ENCODE data around the gene MT1G.
"Not testable (repeated sequence)": the region's sequence is repeated elsewhere in the genome, so short reads cannot be mapped to it uniquely, and the experiment has no call there.

Gene MT1G

GRCh38 chr16:56667581-56668571 is at the start of gene MT1G:
MT1G (minus strand) TSS chr16:56668065; CDS start chr16:56667993, 72 bp downstream.
- peak; percentile 49 for DNase-seq

DNA sequence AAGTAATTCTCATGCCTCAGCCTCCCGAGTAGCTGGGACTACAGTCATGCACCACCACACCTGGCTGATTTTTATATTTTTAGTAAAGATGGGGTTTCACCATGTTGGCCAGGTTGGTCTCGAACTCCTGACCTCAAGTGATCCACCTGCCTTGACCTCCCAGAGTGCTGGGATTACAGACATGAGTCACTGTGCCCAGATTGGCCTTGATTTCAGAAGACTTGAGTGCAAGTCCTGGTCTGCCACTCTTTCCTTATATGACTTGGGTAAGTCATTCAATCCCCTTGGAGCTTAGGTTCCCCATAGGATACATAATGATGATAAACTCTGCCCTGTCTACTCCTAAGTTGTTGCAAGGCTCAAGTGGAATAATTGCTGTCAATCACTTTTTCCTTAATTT is 49.7 kb upstream of the MT1G start:
- not testable (repeated sequence) for DNase-seq

DNA sequence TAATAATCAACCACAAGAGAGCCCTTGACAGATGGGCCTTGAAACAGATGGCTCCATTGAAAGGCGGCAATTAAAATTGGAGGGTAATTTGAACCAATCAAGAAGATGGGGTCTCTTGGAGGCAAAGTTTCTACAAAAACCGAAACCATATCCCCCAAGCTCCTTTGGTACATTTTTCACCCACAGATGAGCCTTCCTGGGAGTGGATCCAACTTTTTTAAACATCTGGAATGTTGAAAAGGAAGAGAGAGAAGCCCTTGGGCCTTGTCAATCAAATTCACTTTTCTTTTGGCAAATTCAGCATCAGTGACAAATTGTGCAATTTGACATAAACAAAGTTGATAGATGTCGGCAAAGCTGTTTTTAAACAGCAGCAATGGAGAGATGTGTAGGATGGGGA is 48.9 kb upstream of the MT1G start:
- no peak for DNase-seq

GRCh38 chr16:56715126-56715525 is 47.3 kb upstream of the MT1G start:
- DNase-seq, result no peak

DNA sequence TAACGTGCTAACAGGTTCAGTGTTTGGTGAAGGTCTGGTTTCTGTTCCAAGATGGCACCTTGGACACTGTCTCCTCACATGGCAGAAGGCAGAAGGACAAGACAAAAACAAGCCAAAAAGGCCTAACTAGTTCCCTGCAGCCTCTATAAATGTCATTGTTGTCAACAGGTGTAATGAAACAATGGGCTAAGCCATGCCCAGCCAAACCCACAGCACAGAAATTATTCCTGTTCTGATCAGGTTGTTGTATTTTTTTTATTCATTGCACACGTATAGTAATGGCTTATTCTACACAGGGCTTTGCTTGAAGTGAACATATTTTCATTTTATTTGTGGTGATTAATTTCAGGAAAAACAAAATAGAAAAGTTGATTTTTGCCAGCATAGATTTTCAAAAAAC is 45.9 kb upstream of the MT1G start:
- DNase-seq, result no peak

DNA sequence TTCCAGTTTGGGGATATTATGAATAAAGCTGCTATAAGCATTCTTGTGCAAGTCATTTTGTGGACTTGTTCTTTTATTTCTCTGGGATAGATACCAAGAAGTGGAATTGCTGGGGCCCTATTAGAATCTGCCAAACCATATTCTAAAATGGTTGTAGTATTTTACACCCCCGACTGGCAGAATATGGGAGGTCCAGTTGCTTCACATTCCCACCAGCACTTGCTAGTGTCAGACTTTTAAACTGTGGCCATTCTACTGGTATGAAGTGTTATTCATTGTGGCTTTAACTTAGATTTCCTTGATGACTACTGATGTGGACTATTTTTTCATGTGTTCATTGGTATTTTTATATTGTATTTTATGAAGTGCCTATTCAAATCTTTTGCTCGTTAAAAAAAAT is 44.0 kb upstream of the MT1G start:
- DNase-seq, result no peak

DNA sequence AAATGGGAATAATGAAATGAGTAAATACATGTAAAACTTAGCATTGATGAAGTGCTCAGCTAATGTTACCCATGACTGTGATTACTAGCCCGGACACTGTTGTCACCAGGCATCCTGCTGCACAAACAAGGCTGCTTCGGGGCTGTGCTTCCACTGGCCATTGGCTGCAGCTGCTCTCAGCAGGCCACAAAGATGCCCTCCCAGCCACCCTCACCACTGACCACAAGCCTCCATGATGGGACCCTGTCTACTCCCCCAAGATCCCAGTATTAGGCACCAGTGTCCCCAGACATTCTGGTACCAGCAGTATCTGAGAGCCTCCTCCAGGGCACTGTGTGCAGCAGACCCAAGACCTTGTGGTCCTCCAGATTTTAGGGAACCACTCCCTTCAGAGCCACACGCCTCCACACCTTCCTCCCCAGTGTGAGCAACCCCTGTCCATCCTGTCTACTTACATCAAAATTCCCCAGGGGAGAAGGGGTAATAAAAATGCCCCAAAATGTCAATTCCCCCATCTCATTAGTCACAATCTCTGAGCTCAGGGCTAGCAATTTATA is 42.4 kb upstream of the MT1G start:
- DNase-seq, result no peak

DNA sequence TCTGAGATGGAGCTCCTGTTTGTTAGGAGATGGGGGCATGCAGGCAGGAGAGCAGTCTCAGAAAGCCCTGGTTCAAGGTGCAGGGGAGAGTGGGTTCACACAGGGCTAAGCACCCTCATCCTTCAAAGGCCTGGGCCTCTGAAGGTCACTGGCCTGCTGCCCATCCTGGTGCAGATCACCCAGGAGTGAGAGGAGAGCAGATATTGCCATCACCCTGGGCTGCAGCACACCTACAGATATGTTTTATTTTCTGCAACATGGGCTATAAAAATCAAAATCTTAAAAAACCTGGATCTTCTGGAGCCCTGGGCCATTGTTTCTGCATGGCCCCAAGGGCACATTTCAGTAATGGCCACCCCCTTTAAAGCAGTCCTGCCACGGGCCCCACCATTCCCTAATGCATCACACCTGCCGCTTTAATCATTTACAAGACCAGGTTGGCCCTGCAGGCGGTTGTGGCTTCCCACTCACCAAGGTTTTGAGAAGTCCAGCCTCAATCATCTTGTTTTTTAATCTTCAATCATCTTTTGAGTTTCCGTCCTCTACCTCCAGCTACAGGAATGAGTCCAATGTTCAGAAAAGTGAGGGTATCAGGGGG is 41.7 kb upstream of the MT1G start:
- DNase-seq, result no peak

GRCh38 chr16:56708525-56709442 is 40.9 kb upstream of the MT1G start:
- no peak for DNase-seq

DNA sequence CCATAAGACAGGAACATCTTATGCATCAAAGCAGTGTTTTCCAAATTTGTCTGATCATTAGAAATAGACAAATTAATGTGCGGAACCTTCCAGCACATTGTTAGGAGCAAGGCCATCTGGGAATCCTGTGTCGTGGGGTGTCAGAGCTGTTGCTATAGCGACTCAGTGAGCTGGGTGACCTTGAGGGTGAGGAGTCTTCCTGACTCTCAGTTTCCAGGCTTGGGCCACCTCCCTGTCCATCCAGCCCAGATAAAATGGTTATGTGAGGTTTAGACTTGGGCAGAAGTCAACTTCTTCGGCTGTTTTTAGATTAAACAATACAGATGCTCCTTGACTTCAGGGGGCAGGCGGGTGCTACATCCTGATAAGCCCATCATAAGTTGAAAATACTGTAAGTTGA is 35.0 kb upstream of the MT1G start:
- no peak for DNase-seq

DNA sequence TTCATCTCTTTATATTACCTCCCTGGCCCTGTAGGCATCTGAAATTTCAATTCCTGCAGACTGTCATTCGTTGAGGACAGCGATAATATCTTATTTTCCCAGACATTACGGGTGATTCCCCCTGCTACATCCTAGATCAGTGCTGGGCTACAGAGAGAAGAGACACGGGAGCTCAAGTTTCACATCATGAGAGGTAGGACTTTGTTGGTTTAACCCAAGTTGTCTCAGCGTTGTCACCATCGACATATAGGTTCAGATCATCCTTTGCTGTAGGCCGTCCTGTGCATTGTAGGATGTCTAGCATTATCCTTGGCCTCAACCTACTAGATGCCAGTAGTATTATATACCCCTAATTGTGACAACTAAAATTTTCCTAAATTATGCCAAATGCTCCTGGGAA is 33.7 kb upstream of the MT1G start:
- no peak for DNase-seq

DNA sequence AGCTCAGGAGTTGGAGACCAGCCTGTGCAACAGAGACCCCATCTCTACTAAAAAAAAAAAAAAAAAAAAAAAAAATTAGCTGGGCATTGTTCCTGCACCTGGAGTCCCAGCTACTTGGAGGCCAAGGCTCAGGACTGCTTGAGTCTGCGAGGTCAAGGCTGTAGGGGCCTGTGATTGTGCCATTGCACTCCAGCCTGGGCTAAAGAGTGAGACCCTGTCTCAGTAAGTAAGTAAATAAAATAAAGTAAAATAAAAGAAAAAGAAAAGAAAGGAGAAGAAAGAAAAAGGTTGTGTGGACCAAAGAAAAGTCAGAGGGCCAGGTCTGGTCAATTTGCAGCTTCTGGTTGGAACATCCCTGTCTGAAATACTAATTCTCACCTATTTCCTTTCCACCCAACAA is 32.8 kb upstream of the MT1G start:
- DNase-seq, result no peak

GRCh38 chr16:56700195-56700594 is 32.3 kb upstream of the MT1G start:
- DNase-seq, result no peak

- DNase-seq, result no peak
Observed at GRCh38 chr16:56697456-56698155, 29.7 kb upstream of the MT1G start.

- no peak for DNase-seq
Observed at GRCh38 chr16:56695246-56695645, 27.4 kb upstream of the MT1G start.

DNA sequence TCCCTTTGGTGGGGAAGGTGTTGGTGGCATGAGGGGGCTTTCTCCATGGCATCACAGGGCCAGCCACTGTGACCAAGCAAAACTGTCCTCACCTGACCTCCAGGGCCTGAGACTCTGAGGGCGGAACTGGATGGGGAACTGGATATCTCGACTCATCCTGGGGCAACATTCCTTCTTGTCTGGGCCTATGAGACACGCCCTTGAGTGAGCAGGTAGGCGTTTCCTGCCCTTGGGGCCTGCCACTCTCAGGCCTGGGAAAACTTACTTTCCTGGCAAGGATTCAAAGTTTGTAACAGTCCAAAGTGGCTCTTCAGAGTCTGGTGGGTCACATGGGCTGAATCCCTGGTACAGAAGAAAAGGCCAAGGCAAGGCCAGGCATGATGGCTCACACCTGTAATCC is 24.0 kb upstream of the MT1G start:
- no peak for DNase-seq

- no peak for DNase-seq
Observed at GRCh38 chr16:56690420-56691122, 22.7 kb upstream of the MT1G start.

- DNase-seq, result no peak
Observed at GRCh38 chr16:56689171-56689570, 21.3 kb upstream of the MT1G start.

DNA sequence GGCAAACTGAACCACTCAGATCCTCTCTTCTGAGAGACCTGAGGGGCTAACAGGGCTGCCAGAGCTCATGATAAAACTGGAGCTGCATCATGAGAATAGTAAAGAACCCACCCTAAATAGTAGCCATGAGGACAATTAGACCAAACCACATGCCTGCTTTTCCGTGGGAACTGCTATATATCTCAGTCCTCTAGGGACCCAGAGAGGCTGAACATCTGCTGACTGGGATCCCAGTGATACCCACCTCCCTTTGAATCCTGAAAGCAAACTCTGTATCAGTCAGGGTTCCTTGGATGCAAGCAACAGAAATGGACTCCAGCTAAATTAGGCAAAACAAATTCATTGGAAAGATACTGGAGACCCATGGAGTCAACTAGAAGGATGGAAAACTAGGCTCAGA is 20.9 kb upstream of the MT1G start:
- DNase-seq, result no peak

DNA sequence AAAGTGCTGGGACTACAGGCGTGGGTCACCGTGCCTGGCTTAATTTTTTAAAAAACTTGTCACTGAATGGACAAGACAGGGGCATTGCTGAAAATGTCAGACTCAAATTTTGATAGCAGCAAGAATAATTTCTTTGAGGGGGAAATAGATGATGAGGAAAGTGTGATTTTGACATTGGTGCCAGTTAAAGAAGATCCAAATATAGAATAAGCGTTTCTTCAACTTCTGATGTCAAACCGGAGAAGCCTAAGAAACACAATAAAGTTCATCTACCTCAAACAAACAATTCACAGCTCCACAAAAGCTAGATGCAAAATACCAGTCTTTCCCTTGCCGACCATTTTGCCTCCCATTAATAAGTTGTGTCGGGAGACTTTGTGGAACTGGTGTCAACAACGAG is 18.9 kb upstream of the MT1G start:
- no peak for DNase-seq

GRCh38 chr16:56684926-56685590 is 17.2 kb upstream of the MT1G start:
- DNase-seq, result no peak

Data from activated CD4-positive, alpha-beta T cell treated with anti-CD3 and anti-CD28 coated beads, Interleukin-2, Interleukin-6, amounts not matched to agents 100 ng/mL and 50 ng/mL, durations not matched to agents 16 hours and 8 hours (primary cell).